ENCODE results near the gene TDRD9.

- TF ChIP-seq, protein P1, sequence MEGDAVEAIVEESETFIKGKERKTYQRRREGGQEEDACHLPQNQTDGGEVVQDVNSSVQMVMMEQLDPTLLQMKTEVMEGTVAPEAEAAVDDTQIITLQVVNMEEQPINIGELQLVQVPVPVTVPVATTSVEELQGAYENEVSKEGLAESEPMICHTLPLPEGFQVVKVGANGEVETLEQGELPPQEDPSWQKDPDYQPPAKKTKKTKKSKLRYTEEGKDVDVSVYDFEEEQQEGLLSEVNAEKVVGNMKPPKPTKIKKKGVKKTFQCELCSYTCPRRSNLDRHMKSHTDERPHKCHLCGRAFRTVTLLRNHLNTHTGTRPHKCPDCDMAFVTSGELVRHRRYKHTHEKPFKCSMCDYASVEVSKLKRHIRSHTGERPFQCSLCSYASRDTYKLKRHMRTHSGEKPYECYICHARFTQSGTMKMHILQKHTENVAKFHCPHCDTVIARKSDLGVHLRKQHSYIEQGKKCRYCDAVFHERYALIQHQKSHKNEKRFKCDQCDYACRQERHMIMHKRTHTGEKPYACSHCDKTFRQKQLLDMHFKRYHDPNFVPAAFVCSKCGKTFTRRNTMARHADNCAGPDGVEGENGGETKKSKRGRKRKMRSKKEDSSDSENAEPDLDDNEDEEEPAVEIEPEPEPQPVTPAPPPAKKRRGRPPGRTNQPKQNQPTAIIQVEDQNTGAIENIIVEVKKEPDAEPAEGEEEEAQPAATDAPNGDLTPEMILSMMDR (IDR thresholded peaks at IDR 0.05; ENCODE audit: poor library complexity): no peak
- no peak for TF ChIP-seq EZH2phosphoT487 (IDR thresholded peaks at IDR 0.05; ENCODE audit: low read depth, severe bottlenecking, unreplicated experiment)
Measured at GRCh38 chr14:104011824-104012517, 83.7 kb downstream of the TDRD9 start.

All from hepatocyte (in vitro differentiated cells).